ENCODE data around the gene AOC3.

The AOC3 gene

DNA sequence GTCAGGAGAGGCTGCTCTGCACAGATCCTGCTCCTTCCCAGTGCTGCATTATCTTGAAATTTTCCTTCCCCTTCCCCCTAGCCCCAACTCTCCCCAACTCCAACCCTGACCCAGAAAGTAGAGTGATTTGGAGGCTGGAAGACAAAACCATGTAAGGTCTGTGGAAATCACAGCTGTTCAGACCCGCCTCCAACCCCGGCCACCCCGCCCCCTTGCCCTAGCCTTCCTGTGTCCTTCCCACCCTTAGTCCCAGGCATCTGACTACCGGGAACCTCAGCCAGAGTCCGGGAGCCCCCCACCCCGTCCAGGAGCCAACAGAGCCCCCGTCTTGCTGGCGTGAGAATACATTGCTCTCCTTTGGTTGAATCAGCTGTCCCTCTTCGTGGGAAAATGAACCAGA is at the start of gene AOC3:
TSS of gene AOC3 (plus strand) at position 246 of the 400 bp plus-strand sequence. CDS start at position 391, 145 bp downstream.
- no peak within 1 kb of the TSS for H3K4me3 ChIP-seq (ENCODE audit: low read depth, low read length)
- TF ChIP-seq, protein P1, sequence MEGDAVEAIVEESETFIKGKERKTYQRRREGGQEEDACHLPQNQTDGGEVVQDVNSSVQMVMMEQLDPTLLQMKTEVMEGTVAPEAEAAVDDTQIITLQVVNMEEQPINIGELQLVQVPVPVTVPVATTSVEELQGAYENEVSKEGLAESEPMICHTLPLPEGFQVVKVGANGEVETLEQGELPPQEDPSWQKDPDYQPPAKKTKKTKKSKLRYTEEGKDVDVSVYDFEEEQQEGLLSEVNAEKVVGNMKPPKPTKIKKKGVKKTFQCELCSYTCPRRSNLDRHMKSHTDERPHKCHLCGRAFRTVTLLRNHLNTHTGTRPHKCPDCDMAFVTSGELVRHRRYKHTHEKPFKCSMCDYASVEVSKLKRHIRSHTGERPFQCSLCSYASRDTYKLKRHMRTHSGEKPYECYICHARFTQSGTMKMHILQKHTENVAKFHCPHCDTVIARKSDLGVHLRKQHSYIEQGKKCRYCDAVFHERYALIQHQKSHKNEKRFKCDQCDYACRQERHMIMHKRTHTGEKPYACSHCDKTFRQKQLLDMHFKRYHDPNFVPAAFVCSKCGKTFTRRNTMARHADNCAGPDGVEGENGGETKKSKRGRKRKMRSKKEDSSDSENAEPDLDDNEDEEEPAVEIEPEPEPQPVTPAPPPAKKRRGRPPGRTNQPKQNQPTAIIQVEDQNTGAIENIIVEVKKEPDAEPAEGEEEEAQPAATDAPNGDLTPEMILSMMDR (IDR thresholded peaks at IDR 0.05; ENCODE audit: low read depth, low read length), result no peak

DNA sequence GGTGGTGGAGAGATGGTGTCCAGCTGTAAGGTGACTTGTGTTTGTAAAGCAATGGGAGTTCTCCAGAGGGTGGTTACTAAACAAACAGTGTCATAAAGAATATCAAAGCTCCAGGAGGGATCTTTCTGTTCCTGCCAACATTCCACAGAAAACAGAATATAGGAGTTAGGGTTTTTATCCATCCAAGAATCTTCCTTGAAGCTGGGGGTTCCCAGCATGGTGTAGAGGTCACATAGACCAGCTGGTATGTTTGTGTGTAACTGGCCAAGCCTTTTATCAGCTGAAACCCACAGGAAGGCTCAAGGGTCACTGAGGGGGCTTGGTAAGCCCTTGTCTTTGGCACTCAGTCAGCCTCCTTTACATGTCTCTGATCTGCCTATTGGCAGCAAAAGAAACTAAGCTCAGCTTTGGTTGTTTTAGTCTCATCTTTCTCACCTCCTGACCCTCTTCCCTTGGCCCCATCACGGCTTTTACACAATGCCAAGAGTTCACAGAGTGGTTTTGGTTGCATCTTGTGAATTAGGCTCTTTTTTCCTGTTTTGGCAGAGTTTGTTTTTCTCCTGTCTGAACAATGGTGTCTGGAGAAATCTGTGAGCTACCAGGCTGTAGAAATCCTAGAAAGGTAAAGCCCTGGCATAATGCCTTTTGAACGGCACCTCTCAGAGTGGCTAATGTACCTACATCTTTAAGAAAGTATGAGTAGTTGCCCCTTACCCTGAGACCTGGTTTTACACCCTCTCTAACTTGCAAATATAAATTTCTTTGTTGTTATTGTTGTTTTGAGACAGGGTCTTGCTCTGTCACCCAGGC is 47.7 kb upstream of the AOC3 start:
- TF ChIP-seq, protein P1 (IDR thresholded peaks at IDR 0.05; ENCODE audit: low read depth, low read length), result no peak
- no peak overlapping the region for H3K4me3 ChIP-seq (ENCODE audit: low read depth, low read length)

- H3K4me3 ChIP-seq (ENCODE audit: low read depth, low read length), result no peak overlapping the region
- TF ChIP-seq, protein P1 (IDR thresholded peaks at IDR 0.05; ENCODE audit: low read depth, low read length), result no peak
Observed at GRCh38 chr17:42804918-42805367, 46.1 kb upstream of the AOC3 start.

DNA sequence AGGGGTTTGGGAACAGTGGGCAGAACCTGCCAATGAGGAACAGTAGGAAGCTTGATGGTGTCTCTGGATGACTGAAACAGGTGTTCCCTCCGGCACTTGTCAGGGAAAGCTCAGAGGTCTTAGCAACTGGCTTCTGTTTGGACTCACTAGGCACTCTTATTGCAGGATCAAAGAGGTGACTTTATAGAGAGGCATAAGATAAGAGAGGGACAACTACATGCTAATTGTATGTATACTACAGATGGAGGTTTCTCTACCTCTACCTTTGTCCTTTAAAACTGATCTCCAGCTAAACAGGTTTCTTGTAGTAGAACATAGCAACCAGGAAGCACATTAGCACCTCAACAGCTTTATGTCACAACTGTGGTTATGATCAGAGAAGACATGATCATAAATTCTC is 44.8 kb upstream of the AOC3 start:
- H3K4me3 ChIP-seq (ENCODE audit: low read depth, low read length), result no peak overlapping the region
- TF ChIP-seq, protein P1 (IDR thresholded peaks at IDR 0.05; ENCODE audit: low read depth, low read length), result no peak

DNA sequence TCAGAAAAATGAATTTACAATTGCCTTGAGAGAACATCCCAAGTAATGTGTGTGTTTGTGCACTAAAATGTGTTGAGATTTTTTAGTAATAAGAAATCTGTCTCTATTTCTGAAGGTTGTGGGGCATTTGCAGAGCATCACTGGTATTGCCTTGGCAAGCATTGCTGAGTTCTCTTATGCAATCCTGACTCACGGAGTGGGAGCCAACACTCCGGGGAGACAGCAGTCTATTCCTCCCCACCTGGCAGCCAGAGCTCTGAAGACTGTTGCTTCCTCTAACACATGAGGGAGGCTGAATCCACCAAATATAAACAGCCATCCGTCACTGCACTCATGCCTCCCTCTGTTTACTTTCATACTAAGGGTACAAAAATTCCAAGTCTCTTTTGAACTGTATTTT is 41.7 kb upstream of the AOC3 start:
- no peak overlapping the region for H3K4me3 ChIP-seq (ENCODE audit: low read depth, low read length)
- TF ChIP-seq, protein P1 (IDR thresholded peaks at IDR 0.05; ENCODE audit: low read depth, low read length), result no peak

DNA sequence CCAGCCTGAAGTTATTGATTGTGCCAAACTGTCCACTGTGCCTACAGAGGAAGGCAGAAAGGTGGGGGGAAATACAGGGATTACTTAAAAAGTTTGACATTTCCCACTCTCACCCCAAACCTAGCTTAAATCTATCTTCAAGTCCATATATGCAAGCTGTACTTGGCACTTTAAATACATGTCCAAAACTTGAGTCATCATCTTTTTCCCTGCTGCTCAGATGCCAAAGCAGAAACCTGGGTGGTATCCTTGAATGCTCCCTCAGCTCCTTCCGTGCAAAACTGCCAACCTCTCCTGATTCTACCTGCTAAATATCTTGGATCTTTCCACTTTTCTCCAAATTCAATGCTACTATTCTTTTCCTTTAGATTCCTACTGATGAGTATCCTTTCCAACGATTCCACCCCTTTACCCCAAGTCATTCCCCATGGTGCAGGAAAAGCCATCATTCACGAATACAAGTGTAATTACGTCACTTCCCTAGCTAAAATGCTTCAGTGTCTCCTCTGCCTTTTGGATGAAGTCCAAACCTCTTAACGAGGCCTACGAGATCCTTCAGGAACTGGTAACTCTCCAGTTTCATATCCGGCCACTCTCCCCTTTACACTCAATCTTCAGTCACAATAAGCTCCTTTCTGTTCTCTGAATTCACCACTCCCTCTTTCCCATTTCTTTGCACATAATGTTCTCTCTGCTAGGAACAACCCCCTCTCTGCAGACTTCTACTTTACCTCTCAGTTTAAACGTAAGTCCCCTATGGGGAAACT is 36.2 kb upstream of the AOC3 start:
- no peak overlapping the region for H3K4me3 ChIP-seq (ENCODE audit: low read depth, low read length)
- TF ChIP-seq, protein P1 (IDR thresholded peaks at IDR 0.05; ENCODE audit: low read depth, low read length), result no peak

DNA sequence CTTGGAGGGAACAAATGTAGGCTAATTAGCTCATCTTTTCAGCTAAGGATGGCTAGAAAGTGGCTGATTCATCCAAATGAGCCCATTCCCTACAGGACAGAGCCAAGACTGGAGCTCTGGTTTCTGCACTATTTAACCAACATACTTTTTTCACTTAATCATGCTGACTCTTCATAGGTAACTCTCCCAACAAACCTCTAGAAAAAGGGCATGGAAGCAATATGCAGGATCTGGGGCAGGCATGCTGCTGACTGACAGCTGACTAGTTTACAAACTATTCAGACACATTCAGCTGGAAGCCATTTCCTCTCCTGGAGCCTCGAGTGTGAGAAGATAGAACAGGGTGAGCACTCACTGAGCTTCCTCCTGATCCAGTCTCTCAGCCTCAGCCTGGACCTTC is 33.1 kb upstream of the AOC3 start:
- TF ChIP-seq, protein P1 (IDR thresholded peaks at IDR 0.05; ENCODE audit: low read depth, low read length), result no peak
- H3K4me3 ChIP-seq (ENCODE audit: low read depth, low read length), result no peak overlapping the region

Measured in WI38 (cell line).